Colonic mucosa (tissue), 4 donors: Measurements from ENCODE around the gene CDH4. TPM values are rescaled to one million over a fixed set of nuclear protein-coding genes. Genes with fewer than 3 reads are reported as not detected.
"Not testable (repeated sequence)": the region's sequence is repeated elsewhere in the genome, so short reads cannot be mapped to it uniquely, and the experiment has no call there.

Experiments
- DNase-seq: peaks from one replicate; pipeline ENCODE4 v3.0.0-alpha.2; 2020
- H3K27ac ChIP-seq: fragments of 200-600 bp; one replicate; pipeline ENCODE4 v1.8.0; 2021
- H3K27me3 ChIP-seq: fragments of 200-600 bp; one replicate; pipeline ENCODE4 v1.8.0; 2021
- H3K36me3 ChIP-seq: fragments of 200-600 bp; one replicate; pipeline ENCODE4 v1.8.0; 2021
- H3K4me1 ChIP-seq: fragments of 200-600 bp; one replicate; pipeline ENCODE4 v1.8.0; 2021; ENCODE audit warnings: mild to moderate bottlenecking
- H3K4me3 ChIP-seq: fragments of 200-600 bp; one replicate; pipeline ENCODE4 v1.8.0; 2021
- H3K9ac ChIP-seq, 2 donors: one replicate each; pipeline ENCODE4 v1.7.0; 2013; ENCODE audit warnings: control low read depth in 2 of 2, low read depth in 2 of 2, low read length in 2 of 2
- H3K9me3 ChIP-seq: fragments of 200-600 bp; one replicate; pipeline ENCODE4 v1.8.0; 2021
- CTCF ChIP-seq: fragments of 200-600 bp; IDR thresholded peaks from one replicate; pipeline ENCODE4 v1.8.0; 2022; ENCODE audit warnings: antibody characterized with exemption, mild to moderate bottlenecking
- intact Hi-C: fragments of 100-400 bp; cut with DNase I; formaldehyde crosslinking; loops from one replicate; pipeline ENCODE4 v1.14.1; 2022
- total RNA-seq, 2 donors: library from RNA; stranded (reverse); fragmentation: NEBNext Ultra II Directional in 1 of 2; extraction: Animal tissue kit (Norgen Biotek cat#: 25700) in 1 of 2; gene quantifications; one replicate each; pipeline ENCODE4 v1.2.1, GENCODE V29; 2021
- donor health status: healthy.
- donor health status: DM: no; HTN: no; CAD: no.
- donor health status: DM: no; HTN: no; CAD: no.

The CDH4 gene
- total RNA-seq, 2 donors from 2014 or later, result 0.08 TPM; not detected in 1

- Histone ChIP-seq H3K4me3 (no peak overlapping the region), H3K27me3 (no peaks in the 10 kb centered on the region), H3K4me1 (no peaks in the 10 kb centered on the region), H3K9me3 (no peaks in the 10 kb centered on the region), H3K36me3 (no peaks in the 10 kb centered on the region), H3K27ac (no peak overlapping the region), H3K9ac (no peak overlapping the region)
- no peak for DNase-seq
- intact Hi-C loops, result no loop called here
- TF ChIP-seq CTCF, result no peak
Observed at GRCh38 chr20:61982951-61983315, 730.9 kb downstream of the CDH4 start.

- H3K36me3 ChIP-seq, result no peaks in the 10 kb centered on the region
- no peaks in the 10 kb centered on the region for H3K4me1 ChIP-seq
- intact Hi-C loops, result no loop called here
- TF ChIP-seq CTCF, result no peak
- H3K27me3 ChIP-seq, result no peaks in the 10 kb centered on the region
- H3K27ac ChIP-seq, result no peak overlapping the region
- H3K9me3 ChIP-seq, result no peaks in the 10 kb centered on the region
- H3K9ac ChIP-seq, result no peak overlapping the region
- H3K4me3 ChIP-seq, result no peak overlapping the region
- DNase-seq, result no peak
Observed at GRCh38 chr20:61983965-61984364, 731.9 kb downstream of the CDH4 start.

- H3K9me3 ChIP-seq, H3K9ac ChIP-seq, intact Hi-C loops, DNase-seq, H3K36me3 ChIP-seq, H3K4me1 ChIP-seq, H3K27ac ChIP-seq, H3K4me3 ChIP-seq, H3K27me3 ChIP-seq: not testable (repeated sequence)
Observed at GRCh38 chr20:61984431-61984830, 732.4 kb downstream of the CDH4 start.

GRCh38 chr20:61985096-61985495 lies 733.0 kb downstream of the CDH4 start:
- Histone ChIP-seq H3K9me3 (no peaks in the 10 kb centered on the region), H3K4me3 (no peak overlapping the region), H3K27me3 (no peaks in the 10 kb centered on the region), H3K9ac (no peak overlapping the region), H3K4me1 (no peaks in the 10 kb centered on the region), H3K27ac (no peak overlapping the region), H3K36me3 (no peaks in the 10 kb centered on the region)
- intact Hi-C loops, result no loop called here
- TF ChIP-seq CTCF, result no peak
- DNase-seq, result no peak

- no peaks in the 10 kb centered on the region for H3K4me1 ChIP-seq
- no peak overlapping the region for H3K4me3 ChIP-seq
- no peak overlapping the region for H3K9ac ChIP-seq
- no peaks in the 10 kb centered on the region for H3K27me3 ChIP-seq
- TF ChIP-seq CTCF, result no peak
- H3K36me3 ChIP-seq, result no peaks in the 10 kb centered on the region
- H3K27ac ChIP-seq, result no peak overlapping the region
- intact Hi-C loops, result no loop called here
- H3K9me3 ChIP-seq, result no peaks in the 10 kb centered on the region
- DNase-seq, result no peak
Observed at GRCh38 chr20:61986762-61987321, 734.8 kb downstream of the CDH4 start.

- no peak for TF ChIP-seq CTCF
- Histone ChIP-seq H3K4me3 (no peak overlapping the region), H3K9me3 (no peaks in the 10 kb centered on the region), H3K9ac (no peak overlapping the region), H3K4me1 (no peaks in the 10 kb centered on the region), H3K27me3 (no peaks in the 10 kb centered on the region), H3K36me3 (no peaks in the 10 kb centered on the region), H3K27ac (no peak overlapping the region)
- intact Hi-C loops, result no loop called here
- DNase-seq, result no peak
Observed at GRCh38 chr20:61988665-61989064, 736.6 kb downstream of the CDH4 start.
